ENCODE measurements around the gene SLC39A11.
"Not testable (repeated sequence)": the region's sequence is repeated elsewhere in the genome, so short reads cannot be mapped to it uniquely, and the experiment has no call there.

The SLC39A11 gene

GRCh38 chr17:73013301-73013700 lies 79.2 kb downstream of the SLC39A11 start:
- DNase-seq (ENCODE audit: low read depth in 1 of 2, low spot score in 1 of 2), result no peak

GRCh38 chr17:73011016-73011486 lies 81.4 kb downstream of the SLC39A11 start:
- no peak for DNase-seq (ENCODE audit: low read depth in 1 of 2, low spot score in 1 of 2)

DNA sequence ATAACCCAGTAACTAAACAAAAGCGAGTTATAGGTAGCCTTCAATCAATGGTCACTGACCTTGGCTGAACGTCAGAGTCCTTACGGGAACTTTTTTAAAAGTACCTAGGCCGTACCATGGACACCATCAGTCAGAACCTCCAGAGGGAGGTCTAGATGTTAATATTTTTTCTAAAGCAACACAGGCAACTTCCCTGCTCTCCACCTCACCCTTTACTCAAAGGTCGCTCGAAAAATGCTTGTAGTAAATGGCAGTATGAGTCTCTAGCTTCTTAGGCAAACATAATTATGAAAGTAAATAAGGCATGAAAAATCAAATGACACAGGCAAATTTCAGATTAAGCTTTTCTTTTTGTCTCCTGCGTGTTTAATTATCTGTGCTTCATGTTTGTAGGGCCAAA lies 82.1 kb downstream of the SLC39A11 start:
- DNase-seq (ENCODE audit: low read depth in 1 of 2, low spot score in 1 of 2), result no peak

DNA sequence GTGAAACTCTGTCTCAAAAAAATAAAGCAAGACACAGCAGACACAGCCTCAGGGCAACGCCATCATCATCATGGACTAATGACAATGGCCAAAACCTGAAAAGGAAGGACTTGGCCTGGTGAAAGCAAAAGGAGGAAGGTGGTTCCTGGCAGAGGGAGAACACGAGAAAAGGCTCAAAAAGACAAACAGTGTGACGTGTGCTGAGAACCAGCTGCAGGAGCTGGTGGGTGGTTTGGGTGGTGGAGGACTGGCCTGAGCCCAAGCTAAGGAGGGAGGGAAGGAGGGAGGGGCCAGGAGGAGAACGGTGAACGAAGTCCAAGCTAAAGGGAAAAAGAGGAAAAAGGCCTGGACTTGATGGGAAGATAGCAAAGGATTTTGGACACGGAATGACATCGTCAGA lies 85.1 kb downstream of the SLC39A11 start:
- no peak for DNase-seq (ENCODE audit: low read depth in 1 of 2, low spot score in 1 of 2)

DNA sequence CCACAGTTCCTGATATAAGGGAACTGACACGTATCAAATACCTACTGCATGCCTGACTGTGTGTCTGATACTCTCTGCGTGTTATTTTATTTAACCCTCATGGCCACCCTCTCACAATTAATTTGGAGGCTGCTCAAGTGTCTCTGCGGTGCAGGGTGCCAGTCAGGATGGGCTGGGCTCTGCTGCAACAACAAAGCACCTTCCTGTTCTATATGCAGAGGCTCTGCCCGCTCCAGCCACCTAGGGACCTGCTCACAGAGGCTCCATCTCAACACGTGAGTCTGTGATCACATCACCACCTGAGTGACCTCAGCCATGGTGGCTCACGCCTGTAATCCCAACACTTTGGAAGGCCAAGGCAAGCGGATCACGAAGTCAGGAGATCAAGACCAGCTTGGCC lies 87.1 kb downstream of the SLC39A11 start:
- no peak for DNase-seq (ENCODE audit: low read depth in 1 of 2, low spot score in 1 of 2)

GRCh38 chr17:73003487-73003886 lies 89.0 kb downstream of the SLC39A11 start:
- no peak for DNase-seq (ENCODE audit: low read depth in 1 of 2, low spot score in 1 of 2)

DNA sequence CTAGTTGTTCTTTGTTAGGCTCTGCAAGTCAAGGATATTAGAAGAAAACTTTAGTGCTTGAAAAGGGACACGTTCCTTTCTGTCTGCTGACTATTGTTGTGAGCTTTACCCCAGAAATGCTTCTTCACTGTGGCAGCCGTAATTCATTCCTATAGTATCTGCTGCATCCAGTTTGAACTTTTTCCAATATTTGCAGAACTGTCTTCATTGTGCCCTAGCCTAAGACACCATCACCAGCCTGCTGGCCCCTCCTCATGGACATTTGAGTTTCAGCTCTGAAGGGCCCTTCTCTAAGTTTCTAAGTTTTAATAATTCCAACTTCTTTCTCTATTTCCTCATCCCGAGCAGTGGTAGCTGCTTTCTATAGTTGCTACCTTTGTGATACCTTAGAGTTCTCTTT lies 91.7 kb downstream of the SLC39A11 start:
- DNase-seq (ENCODE audit: low read depth in 1 of 2, low spot score in 1 of 2), result no peak

DNA sequence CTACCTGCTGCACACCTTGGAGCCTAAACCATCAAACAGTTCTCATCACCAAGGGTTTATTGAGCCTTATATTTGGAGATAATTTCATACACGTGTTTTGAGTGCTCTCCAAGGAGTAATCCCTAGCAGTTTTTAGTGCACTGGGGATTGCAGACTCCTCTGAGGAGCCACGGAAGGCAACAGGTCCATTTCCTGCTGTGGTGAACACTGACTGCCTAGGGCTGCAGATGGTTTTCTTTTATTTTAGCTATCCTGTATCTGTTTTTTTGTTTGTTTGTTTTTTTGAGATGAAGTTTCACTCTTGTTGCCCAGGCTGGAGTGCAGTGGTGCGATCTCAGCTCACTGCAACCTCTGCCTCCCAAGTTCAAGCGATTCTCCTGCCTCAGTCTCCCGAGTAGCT lies 93.0 kb downstream of the SLC39A11 start:
- not testable (repeated sequence) for DNase-seq (ENCODE audit: low read depth in 1 of 2, low spot score in 1 of 2)

DNA sequence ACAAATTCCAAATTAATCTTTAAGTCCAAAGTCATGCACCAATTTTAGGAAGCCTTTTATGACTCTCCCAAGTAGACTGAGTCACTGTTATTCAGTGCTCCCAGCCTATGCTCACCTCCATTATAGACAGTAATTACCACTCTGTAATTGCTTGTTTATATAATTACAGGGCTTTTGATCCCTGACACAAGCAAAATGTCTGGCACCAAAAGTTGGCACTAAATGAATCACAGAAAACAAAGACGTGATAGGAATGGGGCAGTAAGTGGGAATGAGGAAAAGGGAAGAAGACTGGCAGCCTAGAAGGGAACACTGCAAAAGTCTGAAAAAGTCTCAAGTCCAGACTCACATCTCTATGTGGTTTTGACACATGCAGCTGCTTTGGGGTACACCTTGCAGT lies 94.1 kb downstream of the SLC39A11 start:
- DNase-seq (ENCODE audit: low read depth in 1 of 2, low spot score in 1 of 2), result no peak

DNA sequence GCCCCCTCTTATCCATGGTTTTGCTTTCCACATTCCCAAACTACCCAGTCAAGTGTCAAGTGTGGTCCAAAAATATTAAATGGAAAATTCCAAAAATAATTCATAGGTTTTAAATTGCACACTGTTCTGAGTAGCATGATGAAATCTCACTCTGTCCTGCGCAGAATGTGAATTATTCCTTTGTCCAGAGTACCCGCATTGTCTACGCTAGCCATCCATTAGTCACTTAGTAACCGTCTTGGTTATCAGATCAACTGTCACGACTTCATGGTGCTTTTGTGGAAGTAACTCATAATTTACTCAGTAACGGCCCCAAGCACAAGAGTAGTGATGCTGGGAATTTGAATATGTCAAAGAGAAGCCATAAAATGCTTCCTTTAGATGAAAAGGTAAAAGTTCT lies 94.9 kb downstream of the SLC39A11 start:
- DNase-seq (ENCODE audit: low read depth in 1 of 2, low spot score in 1 of 2), result no peak

DNA sequence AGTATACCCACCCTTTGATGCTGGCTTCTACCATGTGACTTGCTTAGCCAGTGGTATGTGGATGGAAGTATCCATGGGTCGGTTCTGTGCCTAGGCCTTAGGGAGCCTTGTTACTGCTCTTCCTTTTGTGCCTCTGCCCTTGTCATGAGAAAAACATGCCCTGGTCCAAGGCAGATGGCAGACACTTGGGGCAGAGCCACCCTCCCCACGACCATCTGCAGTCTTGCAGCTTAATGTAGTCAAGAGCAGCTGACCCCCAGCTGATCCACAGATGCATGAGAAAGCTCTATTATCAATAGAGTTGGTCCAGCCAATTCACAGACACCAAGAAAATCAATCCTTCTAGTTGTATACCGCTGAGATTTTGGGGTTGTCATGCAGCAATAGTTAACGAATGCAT lies 95.7 kb downstream of the SLC39A11 start:
- DNase-seq (ENCODE audit: low read depth in 1 of 2, low spot score in 1 of 2), result no peak

DNA sequence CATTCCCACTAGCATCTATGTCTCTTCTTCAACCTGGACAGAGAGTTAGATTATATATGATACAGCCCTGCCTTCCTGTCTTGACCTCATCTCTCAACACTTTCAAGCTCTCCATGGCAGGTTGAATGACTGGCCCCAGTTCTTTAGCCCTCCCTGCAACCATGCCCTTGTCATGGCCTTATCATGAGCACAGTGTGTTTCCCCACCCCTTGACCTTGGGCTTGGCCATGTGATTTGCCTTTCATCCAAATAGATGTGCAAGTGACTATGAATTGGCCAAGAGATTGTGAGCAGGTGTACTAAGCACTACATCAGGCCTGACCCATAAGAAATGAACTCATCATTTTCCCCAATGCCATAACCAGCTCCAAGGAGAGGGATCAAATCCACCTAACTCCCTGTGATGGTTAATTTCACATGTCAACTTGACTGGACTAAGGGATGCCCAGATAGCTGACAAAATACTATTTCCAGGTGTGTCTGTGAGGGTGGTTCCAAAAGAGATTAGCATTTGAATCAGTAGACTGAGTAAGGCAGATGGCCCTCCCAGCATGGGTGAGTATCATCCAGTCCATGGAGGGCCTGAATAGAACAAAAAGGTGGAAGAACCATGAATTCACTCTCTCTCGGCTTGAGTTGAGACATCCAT lies 97.4 kb downstream of the SLC39A11 start:
- DNase-seq (ENCODE audit: low read depth in 1 of 2, low spot score in 1 of 2), result no peak

DNA sequence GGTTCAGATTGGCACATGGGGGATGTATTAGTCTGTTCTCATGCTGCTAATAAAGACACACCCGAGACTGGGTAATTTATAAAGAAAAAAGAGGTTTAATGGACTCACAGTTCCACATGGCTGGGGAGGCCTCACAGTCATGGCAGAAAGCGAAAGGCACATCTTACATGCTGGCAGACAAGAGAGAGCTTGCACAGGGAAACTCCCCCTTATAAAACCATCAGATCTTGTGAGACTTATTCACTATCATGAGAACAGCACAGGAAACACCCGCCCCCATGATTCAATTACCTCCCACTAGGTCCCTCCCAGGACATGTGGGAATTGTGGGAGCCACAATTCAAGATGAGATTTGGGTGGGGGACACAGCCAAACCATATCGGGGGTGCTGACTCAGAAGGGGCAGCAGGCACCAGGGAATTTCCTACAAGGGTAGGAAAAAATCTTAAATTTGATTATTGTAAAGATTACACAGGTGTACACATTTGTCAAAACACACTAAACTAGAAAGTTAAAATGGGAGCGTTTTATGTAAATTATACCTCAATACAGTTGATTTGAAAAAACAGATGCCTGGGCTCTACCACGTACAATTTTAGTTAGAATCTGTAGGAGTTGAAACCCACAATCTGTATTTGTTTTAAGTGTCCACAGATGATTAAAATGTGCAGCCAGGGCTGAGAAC lies 99.6 kb downstream of the SLC39A11 start:
- DNase-seq (ENCODE audit: low read depth in 1 of 2, low spot score in 1 of 2), result peak in 1 of 2 donors; percentile 12

- DNase-seq (ENCODE audit: low read depth in 1 of 2, low spot score in 1 of 2), result no peak
These were observed 100.8 kb downstream of the SLC39A11 start for GRCh38 chr17:72991651-72992050.

GRCh38 chr17:72989074-72989610 lies 103.3 kb downstream of the SLC39A11 start:
- no peak for DNase-seq (ENCODE audit: low read depth in 1 of 2, low spot score in 1 of 2)

GRCh38 chr17:72988451-72988850 lies 104.0 kb downstream of the SLC39A11 start:
- no peak for DNase-seq (ENCODE audit: low read depth in 1 of 2, low spot score in 1 of 2)

GRCh38 chr17:72987166-72987565 lies 105.3 kb downstream of the SLC39A11 start:
- no peak for DNase-seq (ENCODE audit: low read depth in 1 of 2, low spot score in 1 of 2)

GRCh38 chr17:72985882-72986720 lies 106.4 kb downstream of the SLC39A11 start:
- DNase-seq (ENCODE audit: low read depth in 1 of 2, low spot score in 1 of 2), result peak; percentile 16 to 42

- DNase-seq (ENCODE audit: low read depth in 1 of 2, low spot score in 1 of 2), result no peak
These were observed 107.6 kb downstream of the SLC39A11 start for GRCh38 chr17:72984926-72985325.

- no peak for DNase-seq (ENCODE audit: low read depth in 1 of 2, low spot score in 1 of 2)
These were observed 108.2 kb downstream of the SLC39A11 start for GRCh38 chr17:72984145-72984925.

DNA sequence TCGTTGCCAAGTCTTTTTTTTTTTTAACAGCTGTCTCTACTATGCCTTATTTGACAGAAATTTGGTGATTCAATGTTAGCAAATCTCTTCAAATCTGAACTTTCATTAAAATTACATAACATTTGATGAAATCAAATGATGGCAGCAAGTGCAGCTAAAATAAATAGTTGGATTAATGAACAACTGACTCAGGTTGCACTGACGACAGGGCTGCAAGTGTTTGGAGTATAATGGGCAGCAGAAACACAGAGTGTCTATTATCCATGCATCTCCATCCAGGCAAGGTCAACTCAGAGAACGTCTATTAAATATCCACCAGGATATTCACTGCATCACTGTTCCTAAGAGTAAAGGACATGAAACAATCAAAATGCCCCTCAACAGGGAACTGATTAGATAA lies 109.8 kb downstream of the SLC39A11 start:
- DNase-seq (ENCODE audit: low read depth in 1 of 2, low spot score in 1 of 2), result no peak

Data from activated CD4-positive, alpha-beta T cell treated with anti-CD3 and anti-CD28 coated beads, Interleukin-2, amount 50 U/mL, for 24 hours (primary cell).